Measurements from ENCODE around the gene ANO1. TPM values are rescaled to one million over a fixed set of nuclear protein-coding genes. Genes with fewer than 3 reads are reported as not detected.
A peak's percentile ranks its signal among the peaks of the same experiment; 100 is the strongest.

ANO1 gene
- total RNA-seq, 1 experiment from 2014 or later = 10.9 TPM

DNA sequence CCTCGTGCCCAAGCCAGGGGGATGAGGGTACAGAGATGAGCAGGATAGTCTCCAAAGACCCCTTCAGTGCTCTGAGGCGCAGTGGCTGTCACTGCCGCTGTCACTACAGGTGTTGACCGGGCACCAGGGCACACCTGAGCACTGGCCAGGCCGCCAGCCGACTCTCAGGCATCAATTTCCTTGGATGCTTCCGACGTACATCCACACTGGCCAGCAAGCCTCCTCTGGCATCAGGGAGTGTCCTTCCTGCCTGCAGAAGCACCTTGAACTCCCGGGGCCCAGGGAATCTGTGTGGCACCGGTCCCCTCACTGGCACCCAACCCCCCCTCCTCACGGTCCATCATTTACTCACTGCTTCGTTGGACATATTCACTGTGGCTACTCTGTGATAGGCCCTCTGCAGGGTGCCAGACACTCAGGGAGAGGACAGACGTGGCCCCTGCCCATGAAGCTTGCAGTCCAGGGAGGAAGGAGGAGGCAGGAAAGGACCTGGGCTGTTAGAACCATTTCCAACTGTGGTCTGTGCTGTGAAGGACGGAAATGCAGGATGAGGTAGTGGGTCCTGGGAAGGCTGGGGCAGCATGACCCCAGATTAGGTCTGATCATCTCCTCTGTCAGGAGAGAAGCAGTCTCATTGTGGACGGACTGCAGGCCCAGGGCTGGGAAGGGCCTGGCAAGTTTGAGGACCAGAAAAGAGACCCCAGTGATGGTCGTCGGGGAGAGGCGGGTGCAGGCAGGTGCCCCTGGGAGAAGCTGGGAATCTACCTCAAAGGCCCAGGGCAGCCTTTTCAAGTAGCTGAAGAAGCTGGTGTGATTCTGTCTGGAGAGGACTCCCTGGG, 46.3 kb upstream of the ANO1 start:
- H3K4me1 ChIP-seq (ENCODE audit: insufficient read depth, low read length) = no peaks in the 10 kb centered on the region
- H2BK15ac ChIP-seq (ENCODE audit: low read depth, low read length) = no peak overlapping the region
- Mint-ChIP-seq H3K27ac (peak overlapping the region in 1 of 3 experiments; percentile 34; a peak in 1 of 7 replicates), H3K36me3 (ENCODE audit: insufficient read depth in 1 of 3, low read depth in 3 of 3) (no peaks in the 10 kb centered on the region), H3K9me3 (peaks cover 0 to 1% of the 10 kb centered on the region in 2 experiments; a peak in 2 of 5 replicates), H3K4me1 (peaks cover 10 to 11% of the 10 kb centered on the region in 2 experiments), H3K4me3 (no peak overlapping the region), H3K27me3 (ENCODE audit: low read depth) (peaks cover 33% of the 10 kb centered on the region)
- H3K9me3 ChIP-seq (ENCODE audit: control insufficient read depth, low read depth, low read length) = no peaks in the 10 kb centered on the region
- no peak overlapping the region for H3K9ac ChIP-seq (ENCODE audit: extremely low read depth, insufficient read length, low read length)
- H2BK12ac ChIP-seq (ENCODE audit: insufficient read length, low read depth, low read length) = no peak overlapping the region
- TF ChIP-seq CTCF (conservative IDR thresholded peaks at IDR 0.05) = no peak
- H4K8ac ChIP-seq (replicated peaks; ENCODE audit: insufficient read length, low read depth, low read length) = no peak overlapping the region
- H2BK20ac ChIP-seq (ENCODE audit: low read depth, low read length, poor library complexity, severe bottlenecking) = no peak overlapping the region
- H2AK5ac ChIP-seq (ENCODE audit: insufficient read length, low read length) = no peak overlapping the region
- no peaks in the 10 kb centered on the region for H3K79me2 ChIP-seq (ENCODE audit: insufficient read depth, low read length)
- no peak overlapping the region for H3T11ph ChIP-seq (ENCODE audit: low read length)
- no peak overlapping the region; the same call in 1 of the 2 replicates for H3K14ac ChIP-seq (ENCODE audit: insufficient read depth, low read length)
- H3K56ac ChIP-seq (ENCODE audit: insufficient read length, low read depth, low read length) = no peak overlapping the region
- no peaks in the 10 kb centered on the region for H3K27me3 ChIP-seq (ENCODE audit: insufficient read depth, low read length)
- peak; percentile 9 for DNase-seq
- H2BK5ac ChIP-seq (ENCODE audit: insufficient read length, low read length) = no peak overlapping the region
- no peak overlapping the region for H2AFZ ChIP-seq (ENCODE audit: low read length)
- H4K5ac ChIP-seq (ENCODE audit: insufficient read length, low read depth, low read length) = no peak overlapping the region
- no peak overlapping the region for H3K23ac ChIP-seq (ENCODE audit: insufficient read length, low read depth, low read length)
- H2BK120ac ChIP-seq (ENCODE audit: low read depth, low read length, poor library complexity, severe bottlenecking) = no peak overlapping the region
- no peaks in the 10 kb centered on the region for H3K23me2 ChIP-seq (ENCODE audit: insufficient read length, low read depth, low read length, poor library complexity, severe bottlenecking)
- H3K79me1 ChIP-seq (ENCODE audit: insufficient read depth, low read depth, low read length, poor library complexity, severe bottlenecking) = no peaks in the 10 kb centered on the region
- H4K91ac ChIP-seq (ENCODE audit: insufficient read length, low read depth, low read length) = no peak overlapping the region
- no CpG with 5 or more reads among the region's 18 CpGs for WGBS (ENCODE audit: extremely low coverage, insufficient read length, low lambda C conversion rate)
- no peak overlapping the region for H3K27ac ChIP-seq (ENCODE audit: insufficient read length, low read depth, low read length)
- no peaks in the 10 kb centered on the region for H4K20me1 ChIP-seq (ENCODE audit: control insufficient read depth, insufficient read depth, insufficient read length)
- H3K18ac ChIP-seq (ENCODE audit: insufficient read length, low read depth, low read length) = no peak overlapping the region
- H3K4me2 ChIP-seq (ENCODE audit: insufficient read depth, insufficient read length, low read length) = no peak overlapping the region
- no peak overlapping the region for H3K4ac ChIP-seq (ENCODE audit: low read depth, low read length)

Data from H9 (cell line).